C1 segment of cervical spinal cord (tissue), 14 donors: ENCODE results near the gene KIF6.

Experiments used
- DNase-seq, 14 donors: peaks; one replicate each; lab custom pipeline; 2025; lab: John Stamatoyannopoulos, UW

Gene KIF6

GRCh38 chr6:39350723-39351505, 374.3 kb downstream of the KIF6 start:
- DNase-seq: no peak

GRCh38 chr6:39348740-39349139, 376.5 kb downstream of the KIF6 start:
- no peak for DNase-seq

- peak in 11 of 14 donors; percentile 9 to 64 (median 34) for DNase-seq
Measured at GRCh38 chr6:39347906-39348585, 377.2 kb downstream of the KIF6 start.

GRCh38 chr6:39347206-39347605, 378.0 kb downstream of the KIF6 start:
- no peak for DNase-seq

- no peak for DNase-seq
Measured at GRCh38 chr6:39344821-39345280, 380.4 kb downstream of the KIF6 start.

GRCh38 chr6:39343396-39343870, 381.8 kb downstream of the KIF6 start:
- DNase-seq: no peak

GRCh38 chr6:39342692-39343395, 382.4 kb downstream of the KIF6 start:
- peak in 1 of 14 donors; percentile 20 for DNase-seq

GRCh38 chr6:39341937-39342336, 383.3 kb downstream of the KIF6 start:
- no peak for DNase-seq

- DNase-seq: no peak
Measured at GRCh38 chr6:39341352-39341751, 383.9 kb downstream of the KIF6 start.

GRCh38 chr6:39339868-39340550, 385.2 kb downstream of the KIF6 start:
- peak in 2 of 14 donors; percentile 6 to 27 for DNase-seq

GRCh38 chr6:39339096-39339867, 385.9 kb downstream of the KIF6 start:
- no peak for DNase-seq

- DNase-seq: peak in 3 of 14 donors; percentile 4 to 14 (median 9)
Measured at GRCh38 chr6:39338397-39338796, 386.8 kb downstream of the KIF6 start.

GRCh38 chr6:39335780-39336545, 389.2 kb downstream of the KIF6 start:
- peak in 5 of 14 donors; percentile 5 to 18 (median 13) for DNase-seq

- no peak for DNase-seq
Measured at GRCh38 chr6:39333644-39334438, 391.4 kb downstream of the KIF6 start.

GRCh38 chr6:39330476-39330875, 394.7 kb downstream of the KIF6 start:
- DNase-seq: peak in 6 of 14 donors; percentile 9 to 46 (median 26)

- peak in 3 of 14 donors; percentile 14 to 46 (median 15) for DNase-seq
Measured at GRCh38 chr6:39330057-39330456, 395.2 kb downstream of the KIF6 start.

GRCh38 chr6:39328066-39328465, 397.1 kb downstream of the KIF6 start:
- DNase-seq: no peak

GRCh38 chr6:39327507-39327906, 397.7 kb downstream of the KIF6 start:
- no peak for DNase-seq

- DNase-seq: no peak
Measured at GRCh38 chr6:39322306-39322850, 402.8 kb downstream of the KIF6 start, which contains the start of gene KCNK16. TSS of gene KCNK16 (minus strand) at chr6:39322702. CDS start at chr6:39322540, 162 bp downstream.
